ENCODE measurements around the gene SLC25A1. TPM values are rescaled to one million over a fixed set of nuclear protein-coding genes. Genes with fewer than 3 reads are reported as not detected.
A peak's percentile ranks its signal among the peaks of the same experiment; 100 is the strongest.

Gene SLC25A1
- total and polyA plus RNA-seq, 7 experiments from 2014 or later = 19.3 to 66.5 (median 31.9) TPM

DNA sequence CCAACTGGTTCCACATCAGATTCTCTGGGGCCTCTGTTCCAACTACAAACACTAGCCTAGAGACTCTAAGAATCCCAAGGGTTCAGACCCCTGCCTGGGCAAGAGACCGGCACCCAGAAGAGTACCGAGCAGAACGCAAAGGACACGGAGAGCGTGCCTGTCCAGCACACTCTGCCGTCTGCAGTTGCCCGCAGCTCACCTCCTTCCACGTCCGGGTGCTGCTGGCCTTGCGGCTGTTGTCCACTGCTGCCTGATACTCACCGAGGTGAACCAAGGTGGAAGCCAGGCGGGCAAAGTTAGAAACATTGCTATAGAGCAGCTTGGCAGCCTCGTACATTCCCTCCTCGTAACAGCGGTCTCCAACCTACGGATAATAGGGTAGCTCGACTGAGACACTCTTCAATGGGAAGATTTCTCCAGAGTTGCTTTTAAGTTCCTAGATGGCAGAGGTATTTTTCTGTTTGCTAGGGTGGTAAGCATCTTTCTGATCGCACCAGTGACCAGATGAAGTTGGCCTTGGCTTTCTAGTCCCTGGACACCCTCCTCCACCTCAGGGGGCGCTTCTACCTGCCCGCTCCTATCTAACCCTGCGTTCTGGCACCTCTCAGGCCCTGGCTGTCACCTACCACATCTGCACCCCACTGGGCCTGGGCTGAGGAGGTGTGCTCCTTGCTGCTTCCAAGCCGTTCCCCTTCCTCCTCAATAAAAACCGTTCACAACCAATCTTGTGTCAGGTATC is 22.8 kb upstream of the SLC25A1 start:
- H3K4me1 Mint-ChIP-seq = peaks cover 0 to 5% (median 0%) of the 10 kb centered on the region in 7 donors
- Histone ChIP-seq H3K27ac (ENCODE audit: low read depth, low read length) (no peak overlapping the region), H3K36me3 (ENCODE audit: control insufficient read depth in 2 of 3, insufficient read depth in 3 of 3, low read length in 3 of 3) (no peaks in the 10 kb centered on the region), H3K4me1 (ENCODE audit: control insufficient read depth in 2 of 2, insufficient read depth in 2 of 2, low read length in 2 of 2) (no peaks in the 10 kb centered on the region), H3K27me3 (ENCODE audit: control insufficient read depth in 2 of 2, insufficient read depth in 2 of 2, low read length in 2 of 2) (no peaks in the 10 kb centered on the region), H3K9me3 (ENCODE audit: control insufficient read depth in 2 of 3, low read length in 3 of 3) (no peaks in the 10 kb centered on the region), H3K4me3 (ENCODE audit: low read length) (no peak overlapping the region)
- no peaks in the 10 kb centered on the region for H3K36me3 Mint-ChIP-seq
- H3K4me3 Mint-ChIP-seq = no peak overlapping the region
- peaks cover 0 to 6% (median 0%) of the 10 kb centered on the region in 5 donors for H3K27me3 Mint-ChIP-seq
- intact Hi-C loops (cut with micrococcal nuclease) = no loop called here
- no peak for DNase-seq
- ATAC-seq = no peak
- H3K27ac Mint-ChIP-seq = no peak overlapping the region
- CTCF ChIA-PET = no interaction called here
- POLR2A ChIA-PET = no interaction called here
- peaks cover 0 to 3% (median 0%) of the 10 kb centered on the region in 11 donors for H3K9me3 Mint-ChIP-seq

DNA sequence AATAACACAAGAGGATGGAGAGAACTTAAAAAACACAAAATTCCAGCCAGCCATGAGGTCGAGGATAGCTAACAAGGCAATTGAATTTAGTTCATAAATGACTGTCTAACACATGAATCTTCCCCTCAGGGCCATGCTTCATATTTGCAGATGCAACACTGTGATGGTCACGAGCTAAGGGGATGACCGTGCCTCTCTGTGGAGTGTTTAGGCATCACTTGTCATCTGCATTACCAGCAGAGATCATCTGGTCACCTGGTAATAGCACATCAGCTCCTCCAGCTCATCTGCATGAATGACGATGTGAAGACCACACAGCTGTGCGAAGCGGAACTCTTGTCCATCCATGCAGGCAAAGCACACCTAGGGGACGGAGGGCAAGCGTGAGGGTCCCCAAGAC is 20.9 kb upstream of the SLC25A1 start:
- no peaks in the 10 kb centered on the region for H3K9me3 ChIP-seq (ENCODE audit: control insufficient read depth in 2 of 3, low read length in 3 of 3)
- peaks cover 0 to 6% (median 0%) of the 10 kb centered on the region in 5 donors for H3K27me3 Mint-ChIP-seq
- no peak overlapping the region for H3K4me3 Mint-ChIP-seq
- no peak for ATAC-seq
- intact Hi-C loops (cut with micrococcal nuclease) = no loop called here
- peaks cover 5 to 17% (median 9%) of the 10 kb centered on the region in 7 donors for H3K4me1 Mint-ChIP-seq
- H3K27ac ChIP-seq (ENCODE audit: low read depth, low read length) = no peak overlapping the region
- CTCF ChIA-PET = no interaction called here
- H3K36me3 Mint-ChIP-seq = no peaks in the 10 kb centered on the region
- H3K4me1 ChIP-seq (ENCODE audit: control insufficient read depth in 2 of 2, insufficient read depth in 2 of 2, low read length in 2 of 2) = no peaks in the 10 kb centered on the region
- no peak overlapping the region for H3K4me3 ChIP-seq (ENCODE audit: low read length)
- H3K27me3 ChIP-seq (ENCODE audit: control insufficient read depth in 2 of 2, insufficient read depth in 2 of 2, low read length in 2 of 2) = no peaks in the 10 kb centered on the region
- POLR2A ChIA-PET = no interaction called here
- H3K36me3 ChIP-seq (ENCODE audit: control insufficient read depth in 2 of 3, insufficient read depth in 3 of 3, low read length in 3 of 3) = no peaks in the 10 kb centered on the region
- peak overlapping the region in 1 of 9 donors; percentile 12 for H3K27ac Mint-ChIP-seq
- no peak for DNase-seq
- peaks cover 0 to 3% (median 0%) of the 10 kb centered on the region in 11 donors for H3K9me3 Mint-ChIP-seq

GRCh38 chr22:19197997-19198865 is 19.7 kb upstream of the SLC25A1 start:
- no peaks in the 10 kb centered on the region for H3K4me1 ChIP-seq (ENCODE audit: control insufficient read depth in 2 of 2, insufficient read depth in 2 of 2, low read length in 2 of 2)
- Mint-ChIP-seq H3K4me3 (no peak overlapping the region), H3K36me3 (no peaks in the 10 kb centered on the region), H3K4me1 (peaks cover 5 to 17% (median 7%) of the 10 kb centered on the region in 7 donors), H3K27me3 (peaks cover 0 to 6% (median 0%) of the 10 kb centered on the region in 5 donors), H3K27ac (peak overlapping the region in 2 of 9 donors; percentile 11 to 28), H3K9me3 (peaks cover 0 to 3% (median 0%) of the 10 kb centered on the region in 11 donors)
- H3K36me3 ChIP-seq (ENCODE audit: control insufficient read depth in 2 of 3, insufficient read depth in 3 of 3, low read length in 3 of 3) = no peaks in the 10 kb centered on the region
- intact Hi-C loops (cut with micrococcal nuclease) = no loop called here
- ATAC-seq (no peak), DNase-seq (no peak)
- ChIA-PET POLR2A (no interaction called here), CTCF (no interaction called here)
- no peaks in the 10 kb centered on the region for H3K27me3 ChIP-seq (ENCODE audit: control insufficient read depth in 2 of 2, insufficient read depth in 2 of 2, low read length in 2 of 2)
- no peak overlapping the region for H3K27ac ChIP-seq (ENCODE audit: low read depth, low read length)
- no peak overlapping the region for H3K4me3 ChIP-seq (ENCODE audit: low read length)
- H3K9me3 ChIP-seq (ENCODE audit: control insufficient read depth in 2 of 3, low read length in 3 of 3) = no peaks in the 10 kb centered on the region

DNA sequence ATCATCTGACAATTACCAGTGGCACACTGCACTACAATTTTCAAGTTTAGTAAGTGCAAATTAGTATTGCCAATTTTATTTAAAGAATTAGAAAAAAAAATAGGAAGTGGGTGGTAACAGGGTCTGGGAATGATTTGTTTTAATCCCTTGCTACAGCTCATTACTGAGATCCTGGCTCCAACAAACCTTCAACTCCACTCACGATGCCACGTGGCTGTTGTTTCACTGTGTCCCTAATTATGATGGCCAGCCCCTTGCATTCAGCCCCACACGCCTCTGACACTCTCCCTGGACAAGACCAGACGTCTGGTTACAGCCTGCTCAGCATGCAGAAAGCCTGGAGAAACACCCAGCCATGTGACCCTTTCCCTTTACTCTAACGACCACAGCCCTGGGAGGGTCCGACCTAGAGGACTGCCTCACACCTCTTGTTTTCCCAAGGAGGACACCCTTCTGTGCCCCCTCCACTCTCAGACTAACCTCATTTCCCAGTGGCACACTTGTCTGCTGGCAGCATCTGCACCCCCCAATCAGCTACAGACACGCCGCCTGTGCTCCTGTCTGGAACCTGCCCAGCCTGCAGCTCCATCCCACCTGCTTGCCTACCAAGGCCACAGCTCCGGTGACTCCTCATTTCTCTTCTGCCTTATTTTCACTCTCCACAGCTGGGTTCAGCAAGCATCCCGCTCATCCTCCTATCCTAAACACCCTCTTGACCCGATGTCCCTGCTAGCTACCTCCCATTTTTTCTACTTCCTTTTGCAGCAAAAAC is 18.5 kb upstream of the SLC25A1 start:
- Mint-ChIP-seq H3K27me3 (peaks cover 0 to 6% (median 0%) of the 10 kb centered on the region in 5 donors), H3K4me1 (peaks cover 4 to 17% (median 6%) of the 10 kb centered on the region in 7 donors), H3K27ac (peak overlapping the region in 2 of 9 donors; percentile 14 to 45), H3K9me3 (no peaks in the 10 kb centered on the region), H3K4me3 (no peak overlapping the region), H3K36me3 (no peaks in the 10 kb centered on the region)
- ChIA-PET POLR2A (no interaction called here), CTCF (no interaction called here)
- Histone ChIP-seq H3K4me1 (ENCODE audit: control insufficient read depth in 2 of 2, insufficient read depth in 2 of 2, low read length in 2 of 2) (no peaks in the 10 kb centered on the region), H3K4me3 (ENCODE audit: low read length) (no peak overlapping the region), H3K9me3 (ENCODE audit: control insufficient read depth in 2 of 3, low read length in 3 of 3) (no peaks in the 10 kb centered on the region), H3K27ac (ENCODE audit: low read depth, low read length) (no peak overlapping the region), H3K36me3 (ENCODE audit: control insufficient read depth in 2 of 3, insufficient read depth in 3 of 3, low read length in 3 of 3) (no peaks in the 10 kb centered on the region), H3K27me3 (ENCODE audit: control insufficient read depth in 2 of 2, insufficient read depth in 2 of 2, low read length in 2 of 2) (no peaks in the 10 kb centered on the region)
- ATAC-seq (no peak), DNase-seq (no peak)
- intact Hi-C loops (cut with micrococcal nuclease) = no loop called here

DNA sequence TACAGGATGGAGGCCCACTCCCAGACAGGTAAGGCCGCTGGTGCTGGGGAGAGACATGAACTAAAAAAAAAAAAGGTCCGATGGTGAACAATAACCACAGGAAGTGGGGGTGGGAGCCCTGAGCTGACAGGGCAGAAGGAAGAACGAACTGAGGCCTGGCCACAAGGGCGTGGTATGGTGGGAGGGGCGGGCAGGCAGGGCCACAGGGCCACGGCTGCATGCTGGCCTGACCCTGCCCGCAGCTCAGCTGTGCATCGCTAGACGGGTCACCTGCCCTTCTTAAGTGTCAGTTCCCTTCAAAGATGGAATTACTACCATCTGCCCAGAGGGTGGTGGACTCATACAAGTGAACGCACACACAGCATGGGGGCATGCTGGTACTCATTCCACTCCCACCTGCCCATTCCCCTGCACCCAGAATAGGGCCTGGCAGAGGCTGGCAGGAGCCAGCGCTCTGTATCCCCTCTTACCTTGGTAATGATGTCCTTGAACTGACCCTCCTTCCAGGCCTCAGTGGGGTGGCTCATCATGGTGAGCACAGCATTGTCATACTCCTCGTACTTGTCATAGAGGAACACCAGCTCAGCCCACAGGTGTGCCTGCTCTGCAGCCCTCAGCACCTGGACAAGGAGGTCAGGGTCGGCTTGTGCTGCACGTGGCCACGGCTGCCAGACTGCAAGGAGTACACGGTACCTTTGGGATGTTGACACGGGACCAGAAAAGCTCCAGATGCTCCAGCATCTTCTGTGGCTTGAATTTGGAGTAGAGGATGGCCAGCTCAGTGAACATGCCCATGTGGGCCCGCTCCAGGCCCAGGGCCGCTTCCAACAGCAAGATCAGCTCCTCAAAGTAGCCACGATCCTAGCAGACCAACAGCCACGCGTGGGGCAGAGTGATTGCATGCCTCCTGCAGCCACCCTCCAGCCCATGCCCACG is 17.5 kb upstream of the SLC25A1 start:
- ATAC-seq (no peak), DNase-seq (no peak)
- no peaks in the 10 kb centered on the region for H3K27me3 ChIP-seq (ENCODE audit: control insufficient read depth in 2 of 2, insufficient read depth in 2 of 2, low read length in 2 of 2)
- no peaks in the 10 kb centered on the region for H3K4me1 ChIP-seq (ENCODE audit: control insufficient read depth in 2 of 2, insufficient read depth in 2 of 2, low read length in 2 of 2)
- peaks cover 0 to 6% (median 0%) of the 10 kb centered on the region in 5 donors for H3K27me3 Mint-ChIP-seq
- no peaks in the 10 kb centered on the region for H3K36me3 Mint-ChIP-seq
- POLR2A ChIA-PET = no interaction called here
- no peak overlapping the region for H3K27ac ChIP-seq (ENCODE audit: low read depth, low read length)
- no peak overlapping the region for H3K4me3 Mint-ChIP-seq
- H3K9me3 Mint-ChIP-seq = no peaks in the 10 kb centered on the region
- H3K9me3 ChIP-seq (ENCODE audit: control insufficient read depth in 2 of 3, low read length in 3 of 3) = no peaks in the 10 kb centered on the region
- H3K4me1 Mint-ChIP-seq = peaks cover 4 to 17% (median 6%) of the 10 kb centered on the region in 7 donors
- CTCF ChIA-PET = no interaction called here
- intact Hi-C loops (cut with micrococcal nuclease) = no loop called here
- no peak overlapping the region for H3K4me3 ChIP-seq (ENCODE audit: low read length)
- H3K36me3 ChIP-seq (ENCODE audit: control insufficient read depth in 2 of 3, insufficient read depth in 3 of 3, low read length in 3 of 3) = no peaks in the 10 kb centered on the region
- peak overlapping the region in 2 of 9 donors; percentile 16 to 70 for H3K27ac Mint-ChIP-seq
